ENCODE results near the gene BCLAF1. TPM values are rescaled to one million over a fixed set of nuclear protein-coding genes. Genes with fewer than 3 reads are reported as not detected.

BCLAF1 gene
- total and polyA plus RNA-seq, 9 of the 15 experiments (the other 6 are each of a cell fraction or from before 2014, with no cell fraction given), result 65.4 to 286 (median 165) TPM

DNA sequence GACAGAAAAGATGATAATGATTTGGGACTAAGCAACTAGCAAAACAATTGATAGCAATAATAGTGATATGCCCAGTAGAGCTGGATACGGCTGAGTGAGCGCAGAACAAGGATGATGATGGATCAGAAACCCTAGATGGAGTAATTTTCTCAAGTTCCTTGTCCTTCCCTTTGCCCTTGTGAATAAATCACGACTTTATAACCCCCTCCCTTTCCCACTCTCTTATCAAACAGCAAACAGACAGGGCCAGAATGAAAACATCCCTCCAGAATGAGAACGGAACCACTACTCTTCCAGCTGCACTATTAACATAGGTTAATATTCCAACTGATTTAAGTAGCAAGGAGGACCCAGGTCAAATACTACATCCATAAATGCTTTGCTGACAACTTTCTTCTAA lies 38.3 kb downstream of the BCLAF1 start (continued):
- no peak for TF ChIP-seq TOE1 (IDR thresholded peaks at IDR 0.05; ENCODE audit: borderline replicate concordance)
- no peak for TF ChIP-seq TOE1 (CRISPR knock-in tag; IDR thresholded peaks at IDR 0.05; ENCODE audit: borderline replicate concordance, low read depth)
- no peak for TF ChIP-seq RB1 (IDR thresholded peaks at IDR 0.05; ENCODE audit: low read depth)
- no peak for TF ChIP-seq NCOA6 (IDR thresholded peaks at IDR 0.05)
- TF ChIP-seq ZNF511 (CRISPR knock-in tag; IDR thresholded peaks at IDR 0.05), result no peak
- no peak for TF ChIP-seq TFAM (CRISPR knock-in tag; conservative IDR thresholded peaks at IDR 0.05)
- no peak for TF ChIP-seq HOXB6 (CRISPR knock-in tag; IDR thresholded peaks at IDR 0.05; ENCODE audit: borderline replicate concordance)
- TF ChIP-seq ZBTB1 (CRISPR knock-in tag; IDR thresholded peaks at IDR 0.05; ENCODE audit: borderline replicate concordance, low read depth), result no peak
- TF ChIP-seq ARID1B (IDR thresholded peaks at IDR 0.05), result peak; percentile 93
- peak; percentile 46; the same call in 1 of the 2 replicates for TF ChIP-seq ARID3A (IDR thresholded peaks at IDR 0.05; ENCODE audit: borderline replicate concordance, low read depth, low read length)
- no peak for TF ChIP-seq NFE2L1 (tag; IDR thresholded peaks at IDR 0.05; ENCODE audit: borderline replicate concordance, low read depth)
- no peak for TF ChIP-seq ZNF583 (CRISPR knock-in tag; IDR thresholded peaks at IDR 0.05)
- TF ChIP-seq BRD9 (IDR thresholded peaks at IDR 0.05; ENCODE audit: low read depth, partially characterized antibody), result no peak
- TF ChIP-seq PTTG1 (tag; IDR thresholded peaks at IDR 0.05; ENCODE audit: low read depth), result no peak
- TF ChIP-seq AFF4 (CRISPR knock-in tag; IDR thresholded peaks at IDR 0.05), result no peak
- TF ChIP-seq, protein P1, sequence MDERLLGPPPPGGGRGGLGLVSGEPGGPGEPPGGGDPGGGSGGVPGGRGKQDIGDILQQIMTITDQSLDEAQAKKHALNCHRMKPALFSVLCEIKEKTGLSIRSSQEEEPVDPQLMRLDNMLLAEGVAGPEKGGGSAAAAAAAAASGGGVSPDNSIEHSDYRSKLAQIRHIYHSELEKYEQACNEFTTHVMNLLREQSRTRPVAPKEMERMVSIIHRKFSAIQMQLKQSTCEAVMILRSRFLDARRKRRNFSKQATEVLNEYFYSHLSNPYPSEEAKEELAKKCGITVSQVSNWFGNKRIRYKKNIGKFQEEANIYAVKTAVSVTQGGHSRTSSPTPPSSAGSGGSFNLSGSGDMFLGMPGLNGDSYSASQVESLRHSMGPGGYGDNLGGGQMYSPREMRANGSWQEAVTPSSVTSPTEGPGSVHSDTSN (CRISPR knock-in tag; IDR thresholded peaks at IDR 0.05; ENCODE audit: low read depth), result no peak
- TF ChIP-seq, protein P1 (tag; conservative IDR thresholded peaks at IDR 0.05; ENCODE audit: low read depth), result 0 out of 2 replicates have a peak, but pooled peaks have one; percentile 22
- no peak for TF ChIP-seq FOXJ2 (tag; IDR thresholded peaks at IDR 0.05)
- no peak for TF ChIP-seq RBM15 (IDR thresholded peaks at IDR 0.05; ENCODE audit: insufficient read depth, low read length)
- TF ChIP-seq TCF3 (CRISPR knock-in tag; IDR thresholded peaks at IDR 0.05), result peak; percentile 85
- peak; percentile 49 for TF ChIP-seq NFIC (IDR thresholded peaks at IDR 0.05)
